ENCODE results near the gene LAMA2.

GRCh38 chr6:128857806-128858205, 25.1 kb upstream of the LAMA2 start:
- TF ChIP-seq CTCF (IDR thresholded peaks at IDR 0.05) (no peak), POLR2A (IDR thresholded peaks at IDR 0.05) (no peak)
